Duodenal mucosa (tissue), 2 donors: ENCODE data around the gene TLCD5.

Experiments used
- H3K27ac ChIP-seq: one replicate; pipeline ENCODE4 v1.7.0; 2013; ENCODE audit warnings: low read depth, low read length
- H3K27me3 ChIP-seq, 2 donors: one replicate each; pipeline ENCODE4 v1.7.0; 2013; ENCODE audit warnings: low read length in 2 of 2, control low read depth in 1 of 2; ENCODE audit not compliant: insufficient read depth in 2 of 2, control insufficient read depth in 1 of 2
- H3K36me3 ChIP-seq, 2 donors: one replicate each; pipeline ENCODE4 v1.7.0; 2013; ENCODE audit warnings: low read length in 2 of 2, control low read depth in 1 of 2; ENCODE audit not compliant: insufficient read depth in 2 of 2, control insufficient read depth in 1 of 2
- H3K4me1 ChIP-seq, 2 donors: one replicate each; pipeline ENCODE4 v1.7.0; 2013; ENCODE audit warnings: low read length in 2 of 2, control low read depth in 1 of 2; ENCODE audit not compliant: insufficient read depth in 2 of 2, control insufficient read depth in 1 of 2
- H3K4me3 ChIP-seq, 2 donors: one replicate each; pipeline ENCODE4 v1.7.0; 2013; ENCODE audit warnings: low read length in 2 of 2, low read depth in 1 of 2
- H3K9ac ChIP-seq, 2 donors: one replicate each; pipeline ENCODE4 v1.7.0; 2013; ENCODE audit warnings: low read length in 2 of 2, low read depth in 1 of 2
- H3K9me3 ChIP-seq, 2 donors: one replicate each; pipeline ENCODE4 v1.7.0; 2013; ENCODE audit warnings: low read length in 2 of 2, control low read depth in 1 of 2; ENCODE audit not compliant: control insufficient read depth in 1 of 2

TLCD5 gene

GRCh38 chr11:120344302-120345004 is 19.4 kb downstream of the TLCD5 start:
- Histone ChIP-seq H3K36me3 (no peaks in the 10 kb centered on the region), H3K9ac (no peak overlapping the region), H3K4me3 (peak overlapping the region in 1 of 2 donors; percentile 19), H3K27me3 (no peaks in the 10 kb centered on the region), H3K27ac (no peak overlapping the region), H3K9me3 (no peaks in the 10 kb centered on the region), H3K4me1 (peaks cover 41 to 51% of the 10 kb centered on the region in 2 donors)

- Histone ChIP-seq H3K27me3 (no peaks in the 10 kb centered on the region), H3K27ac (no peak overlapping the region), H3K36me3 (no peaks in the 10 kb centered on the region), H3K9me3 (no peaks in the 10 kb centered on the region), H3K4me1 (peaks cover 28 to 34% of the 10 kb centered on the region in 2 donors), H3K9ac (no peak overlapping the region), H3K4me3 (no peak overlapping the region)
Measured at GRCh38 chr11:120346233-120346632, 21.1 kb downstream of the TLCD5 start.

GRCh38 chr11:120350637-120351036 is 25.5 kb downstream of the TLCD5 start:
- Histone ChIP-seq H3K9ac (no peak overlapping the region), H3K27me3 (no peaks in the 10 kb centered on the region), H3K27ac (no peak overlapping the region), H3K9me3 (no peaks in the 10 kb centered on the region), H3K36me3 (no peaks in the 10 kb centered on the region), H3K4me1 (peaks cover 28 to 43% of the 10 kb centered on the region in 2 donors), H3K4me3 (no peak overlapping the region)

GRCh38 chr11:120352405-120352804 is 27.3 kb downstream of the TLCD5 start:
- no peak overlapping the region for H3K27ac ChIP-seq
- no peak overlapping the region for H3K9ac ChIP-seq
- H3K4me3 ChIP-seq = no peak overlapping the region
- H3K27me3 ChIP-seq = no peaks in the 10 kb centered on the region
- H3K36me3 ChIP-seq = no peaks in the 10 kb centered on the region
- H3K9me3 ChIP-seq = no peaks in the 10 kb centered on the region
- H3K4me1 ChIP-seq = peaks cover 18 to 29% of the 10 kb centered on the region in 2 donors

- Histone ChIP-seq H3K4me1 (peaks cover 17 to 26% of the 10 kb centered on the region in 2 donors), H3K4me3 (no peak overlapping the region), H3K9me3 (no peaks in the 10 kb centered on the region), H3K36me3 (no peaks in the 10 kb centered on the region), H3K27ac (no peak overlapping the region), H3K9ac (no peak overlapping the region), H3K27me3 (no peaks in the 10 kb centered on the region)
Measured at GRCh38 chr11:120354068-120354467, 29.0 kb downstream of the TLCD5 start.

GRCh38 chr11:120354779-120355178 is 29.7 kb downstream of the TLCD5 start:
- H3K9me3 ChIP-seq = no peaks in the 10 kb centered on the region
- no peak overlapping the region for H3K27ac ChIP-seq
- no peak overlapping the region for H3K4me3 ChIP-seq
- no peak overlapping the region for H3K9ac ChIP-seq
- H3K4me1 ChIP-seq = peaks cover 17 to 26% of the 10 kb centered on the region in 2 donors
- no peaks in the 10 kb centered on the region for H3K27me3 ChIP-seq
- no peaks in the 10 kb centered on the region for H3K36me3 ChIP-seq

GRCh38 chr11:120357620-120358019 is 32.5 kb downstream of the TLCD5 start:
- Histone ChIP-seq H3K4me1 (peaks cover 14 to 23% of the 10 kb centered on the region in 2 donors), H3K4me3 (no peak overlapping the region), H3K27ac (no peak overlapping the region), H3K9me3 (no peaks in the 10 kb centered on the region), H3K36me3 (no peaks in the 10 kb centered on the region), H3K27me3 (no peaks in the 10 kb centered on the region), H3K9ac (no peak overlapping the region)

GRCh38 chr11:120358729-120359128 is 33.6 kb downstream of the TLCD5 start:
- H3K4me1 ChIP-seq = peaks cover 4 to 13% of the 10 kb centered on the region in 2 donors
- no peak overlapping the region for H3K9ac ChIP-seq

GRCh38 chr11:120363436-120363835 is 38.3 kb downstream of the TLCD5 start:
- Histone ChIP-seq H3K27me3 (no peaks in the 10 kb centered on the region), H3K4me3 (no peak overlapping the region), H3K9ac (no peak overlapping the region), H3K36me3 (no peaks in the 10 kb centered on the region), H3K27ac (no peak overlapping the region), H3K9me3 (no peaks in the 10 kb centered on the region), H3K4me1 (no peaks in the 10 kb centered on the region)

More at GRCh38 chr11:120358729-120359128, 33.6 kb downstream of the TLCD5 start:
- Histone ChIP-seq H3K36me3 (no peaks in the 10 kb centered on the region), H3K9me3 (no peaks in the 10 kb centered on the region), H3K27ac (no peak overlapping the region), H3K4me3 (no peak overlapping the region), H3K27me3 (no peaks in the 10 kb centered on the region)

- H3K4me1 ChIP-seq = peaks cover 0 to 5% of the 10 kb centered on the region in 2 donors
- H3K4me3 ChIP-seq = no peak overlapping the region
- no peak overlapping the region for H3K27ac ChIP-seq
- no peak overlapping the region for H3K9ac ChIP-seq
- no peaks in the 10 kb centered on the region for H3K9me3 ChIP-seq
- no peaks in the 10 kb centered on the region for H3K36me3 ChIP-seq
- H3K27me3 ChIP-seq = no peaks in the 10 kb centered on the region
Measured at GRCh38 chr11:120365512-120365911, 40.4 kb downstream of the TLCD5 start.
